Neuronal stem cell (in vitro differentiated cells): ENCODE measurements around the gene RETREG3.
A peak's percentile ranks its signal among the peaks of the same experiment; 100 is the strongest.

Experiments
- DNase-seq: peaks from one replicate; pipeline ENCODE4 v3.0.0-alpha.2; 2013; ENCODE audit warnings: low spot score
- H2AFZ ChIP-seq: one replicate; pipeline ENCODE4 v1.6.1; 2013; ENCODE audit warnings: mild to moderate bottlenecking, low read length, inconsistent platforms
- H2AK5ac ChIP-seq: 2 replicates; pipeline ENCODE4 v1.6.1; 2013; ENCODE audit warnings: low read depth, mild to moderate bottlenecking, inconsistent platforms, low read length, moderate library complexity, mixed read lengths
- H2BK120ac ChIP-seq: 2 replicates; pipeline ENCODE4 v1.6.1; 2013; ENCODE audit warnings: low read depth, mild to moderate bottlenecking, inconsistent platforms, low read length, moderate library complexity, mixed read lengths
- H2BK12ac ChIP-seq: one replicate; pipeline ENCODE4 v1.6.1; 2013; ENCODE audit warnings: low read length, inconsistent platforms
- H2BK15ac ChIP-seq: 2 replicates; pipeline ENCODE4 v1.6.1; 2013; ENCODE audit warnings: mild to moderate bottlenecking, low read length, inconsistent platforms, mixed read lengths
- H2BK5ac ChIP-seq: one replicate; pipeline ENCODE4 v1.6.1; 2013; ENCODE audit warnings: inconsistent platforms, mild to moderate bottlenecking, low read length, moderate library complexity
- H3K14ac ChIP-seq: one replicate; pipeline ENCODE4 v1.6.1; 2013; ENCODE audit warnings: low read length, inconsistent platforms
- H3K18ac ChIP-seq: 2 replicates; pipeline ENCODE4 v1.6.1; 2013; ENCODE audit warnings: low read length, inconsistent platforms
- H3K23ac ChIP-seq: 2 replicates; pipeline ENCODE4 v1.6.1; 2013; ENCODE audit warnings: low read depth, mild to moderate bottlenecking, mixed read lengths, low read length, inconsistent platforms; ENCODE audit not compliant: poor library complexity
- H3K27ac ChIP-seq: replicated peaks from 3 replicates; pipeline ENCODE4 v1.5.1; 2013; ENCODE audit warnings: low read length, inconsistent platforms
- H3K27me3 ChIP-seq, 3 experiments: 2 replicates each; pipeline ENCODE4 v1.6.1; 2013; ENCODE audit warnings: low read length in 3 of 3, mild to moderate bottlenecking in 2 of 3, inconsistent platforms in 1 of 3, low read depth in 1 of 3, mixed read lengths in 1 of 3, moderate library complexity in 1 of 3; ENCODE audit not compliant: control insufficient read depth in 3 of 3, insufficient read depth in 3 of 3
- H3K36me3 ChIP-seq, 2 donors: replicated peaks in 1 of 2; 2 replicates each; pipeline ENCODE4 v1.6.1; 2013; ENCODE audit warnings: low read length in 2 of 2; ENCODE audit not compliant: control insufficient read depth in 2 of 2, insufficient read depth in 2 of 2
- H3K4ac ChIP-seq: 2 replicates; pipeline ENCODE4 v1.6.1; 2013; ENCODE audit warnings: inconsistent platforms, mild to moderate bottlenecking, low read length, moderate library complexity
- H3K4me1 ChIP-seq, 2 donors: 1 replicate in 1 of 2; 2 replicates in 1 of 2; pipeline ENCODE4 v1.6.1; 2013; ENCODE audit warnings: low read length in 2 of 2, low read depth in 1 of 2; ENCODE audit not compliant: control insufficient read depth in 2 of 2, insufficient read depth in 1 of 2
- H3K4me2 ChIP-seq: one replicate; pipeline ENCODE4 v1.6.1; 2013; ENCODE audit warnings: mild to moderate bottlenecking, low read length, inconsistent platforms; ENCODE audit not compliant: insufficient read depth, poor library complexity, severe bottlenecking
- H3K4me3 ChIP-seq, 2 donors: 2 replicates each; pipeline ENCODE4 v1.5.1; 2013; ENCODE audit warnings: low read length in 2 of 2, mild to moderate bottlenecking in 2 of 2, inconsistent platforms in 1 of 2, moderate library complexity in 1 of 2
- H3K79me1 ChIP-seq: one replicate; pipeline ENCODE4 v1.6.1; 2013; ENCODE audit warnings: low read depth, mild to moderate bottlenecking, inconsistent platforms, low read length, moderate library complexity
- H3K9ac ChIP-seq: one replicate; pipeline ENCODE4 v1.6.1; 2013; ENCODE audit warnings: mild to moderate bottlenecking, low read depth, low read length, inconsistent platforms; ENCODE audit not compliant: poor library complexity
- H3K9me3 ChIP-seq, 2 donors: replicated peaks in 1 of 2; 2 replicates each; pipeline versions ENCODE3 to v1.6.1; 2013; ENCODE audit warnings: low read length in 2 of 2, mild to moderate bottlenecking in 2 of 2, inconsistent platforms in 1 of 2, low read depth in 1 of 2, mixed read lengths in 1 of 2, moderate library complexity in 1 of 2; ENCODE audit not compliant: control insufficient read depth in 2 of 2, insufficient read depth in 1 of 2
- H4K8ac ChIP-seq: one replicate; pipeline ENCODE4 v1.6.1; 2013; ENCODE audit warnings: low read depth, mild to moderate bottlenecking, inconsistent platforms, low read length, moderate library complexity
- H4K91ac ChIP-seq: one replicate; pipeline ENCODE4 v1.6.1; 2013; ENCODE audit warnings: low read length, low read depth, mild to moderate bottlenecking, inconsistent platforms; ENCODE audit not compliant: poor library complexity
- WGBS, 2 donors: extraction: QIAGEN DNeasy Blood & Tissue Kit; methylation state at CpG; one replicate each; pipeline ENCODE4 v1.1.7; 2013; ENCODE audit warnings: missing lambda C conversion rate in 2 of 2, mixed read lengths in 1 of 2; ENCODE audit not compliant: insufficient read length in 2 of 2, insufficient replicate concordance in 1 of 2; ENCODE audit errors: extremely low coverage in 2 of 2; 5-methylcytosine and 5-hydroxymethylcytosine counted together

Gene RETREG3

GRCh38 chr17:42566215-42566882, 42.8 kb downstream of the RETREG3 start:
- Histone ChIP-seq H3K79me1 (peaks cover 24% of the 10 kb centered on the region), H4K8ac (no peak overlapping the region), H2BK15ac (no peak overlapping the region), H3K4ac (no peak overlapping the region), H3K4me2 (peak overlapping the region; percentile 82), H4K91ac (no peak overlapping the region), H3K4me1 (peaks cover 15 to 16% of the 10 kb centered on the region in 2 donors), H2AFZ (peak overlapping the region; percentile 90), H2AK5ac (peak overlapping the region; percentile 53), H3K36me3 (peaks cover 35 to 66% of the 10 kb centered on the region in 2 donors), H3K18ac (peak overlapping the region; percentile 69), H2BK5ac (peak overlapping the region; percentile 68), H3K9ac (peak overlapping the region; percentile 94), H3K14ac (peak overlapping the region; percentile 22), H3K9me3 (no peaks in the 10 kb centered on the region), H3K27me3 (no peaks in the 10 kb centered on the region), H2BK12ac (no peak overlapping the region), H3K4me3 (peak overlapping the region; percentile 76 to 97), H3K23ac (peak overlapping the region; percentile 93), H3K27ac (peak overlapping the region; percentile 60), H2BK120ac (no peak overlapping the region)
- WGBS, 2 donors, result no CpG with 5 or more reads among the region's 28 CpGs
- DNase-seq, result no peak

- H3K27ac ChIP-seq, result no peak overlapping the region
- H3K9ac ChIP-seq, result peak overlapping the region; percentile 25
- no peak overlapping the region for H3K4me2 ChIP-seq
- no peak overlapping the region for H4K8ac ChIP-seq
- no peak overlapping the region for H2AK5ac ChIP-seq
- no peak overlapping the region for H3K18ac ChIP-seq
- H2BK12ac ChIP-seq, result no peak overlapping the region
- H3K4me1 ChIP-seq, result peaks cover 15 to 16% of the 10 kb centered on the region in 2 donors
- H2AFZ ChIP-seq, result no peak overlapping the region
- no peak overlapping the region for H3K4ac ChIP-seq
- no peak for DNase-seq
- no peak overlapping the region for H3K14ac ChIP-seq
- no CpG with 5 or more reads among the region's 16 CpGs for WGBS, 2 donors
- peaks cover 24% of the 10 kb centered on the region for H3K79me1 ChIP-seq
- no peaks in the 10 kb centered on the region for H3K9me3 ChIP-seq
- H3K27me3 ChIP-seq, result no peaks in the 10 kb centered on the region
- no peak overlapping the region for H3K23ac ChIP-seq
- H4K91ac ChIP-seq, result no peak overlapping the region
- no peak overlapping the region for H2BK120ac ChIP-seq
- peaks cover 34 to 59% of the 10 kb centered on the region in 2 donors for H3K36me3 ChIP-seq
- no peak overlapping the region for H2BK5ac ChIP-seq
- no peak overlapping the region for H3K4me3 ChIP-seq
- H2BK15ac ChIP-seq, result no peak overlapping the region
Measured at GRCh38 chr17:42565523-42566214, 43.5 kb downstream of the RETREG3 start.

GRCh38 chr17:42564815-42565522, 44.2 kb downstream of the RETREG3 start:
- Histone ChIP-seq H4K8ac (no peak overlapping the region), H3K36me3 (peaks cover 31 to 53% of the 10 kb centered on the region in 2 donors), H3K4me3 (peak overlapping the region in 1 of 2 donors; percentile 10), H3K18ac (no peak overlapping the region), H3K27ac (no peak overlapping the region), H3K4me2 (no peak overlapping the region), H3K4me1 (peaks cover 15 to 16% of the 10 kb centered on the region in 2 donors), H3K27me3 (no peaks in the 10 kb centered on the region), H3K4ac (no peak overlapping the region), H3K14ac (no peak overlapping the region), H2BK5ac (no peak overlapping the region), H2BK15ac (no peak overlapping the region), H2BK12ac (no peak overlapping the region), H2AFZ (no peak overlapping the region), H2AK5ac (no peak overlapping the region), H3K79me1 (peaks cover 24% of the 10 kb centered on the region), H3K9ac (no peak overlapping the region), H3K23ac (no peak overlapping the region), H3K9me3 (no peaks in the 10 kb centered on the region), H2BK120ac (no peak overlapping the region), H4K91ac (no peak overlapping the region)
- WGBS, 2 donors, result no CpG with 5 or more reads among the region's 15 CpGs
- no peak for DNase-seq

GRCh38 chr17:42563950-42564349, 45.2 kb downstream of the RETREG3 start:
- Histone ChIP-seq H3K9me3 (no peaks in the 10 kb centered on the region), H3K79me1 (peaks cover 24% of the 10 kb centered on the region), H4K8ac (no peak overlapping the region), H3K27me3 (no peaks in the 10 kb centered on the region), H3K14ac (no peak overlapping the region), H3K18ac (no peak overlapping the region), H3K4me2 (no peak overlapping the region), H2BK12ac (no peak overlapping the region), H3K4me1 (peaks cover 15 to 16% of the 10 kb centered on the region in 2 donors), H3K4ac (no peak overlapping the region), H2AFZ (no peak overlapping the region), H2AK5ac (no peak overlapping the region), H3K27ac (no peak overlapping the region), H3K23ac (no peak overlapping the region), H2BK120ac (no peak overlapping the region), H2BK5ac (no peak overlapping the region), H4K91ac (no peak overlapping the region), H3K9ac (no peak overlapping the region), H2BK15ac (no peak overlapping the region), H3K4me3 (peak overlapping the region in 1 of 2 donors; percentile 66), H3K36me3 (peaks cover 23 to 43% of the 10 kb centered on the region in 2 donors)
- no peak for DNase-seq
- no CpG with 5 or more reads among the region's 9 CpGs for WGBS, 2 donors
